KBM-7 (cell line): Measurements from ENCODE around the gene PPFIBP1.
"Not testable (repeated sequence)": the region's sequence is repeated elsewhere in the genome, so short reads cannot be mapped to it uniquely, and the experiment has no call there.

Source experiments
- DNase-seq: peaks from one replicate; pipeline ENCODE4 v3.0.0-alpha.2; 2015
- in situ Hi-C: fragments of 300-500 bp; cut with MboI; formaldehyde crosslinking; loops from 2 replicates; pipeline ENCODE4 v1.14.3; 2020; ENCODE audit warnings: low sequenced_read_pairs, low pct_unique_long_range_greater_than_20kb, mixed read lengths

PPFIBP1 gene

GRCh38 chr12:27710592-27711316 is 186.7 kb downstream of the PPFIBP1 start, which contains the start of gene MRPS35:
Gene MRPS35 (plus strand): TSS chr12:27710832. CDS start chr12:27710844, 12 bp downstream.
- DNase-seq: peak; percentile 92
- in situ Hi-C loops: no loop called here

GRCh38 chr12:27711317-27711682 is 187.3 kb downstream of the PPFIBP1 start:
- in situ Hi-C loops: no loop called here
- DNase-seq: peak; percentile 52

GRCh38 chr12:27711967-27712366 is 188.0 kb downstream of the PPFIBP1 start:
- in situ Hi-C loops: no loop called here
- no peak for DNase-seq

- DNase-seq: no peak
- in situ Hi-C loops: no loop called here
Measured at GRCh38 chr12:27723212-27723611, 199.2 kb downstream of the PPFIBP1 start.

- in situ Hi-C loops: no loop called here
- no peak for DNase-seq
Measured at GRCh38 chr12:27730097-27730588, 206.1 kb downstream of the PPFIBP1 start.

GRCh38 chr12:27732281-27732680 is 208.3 kb downstream of the PPFIBP1 start:
- in situ Hi-C loops: no loop called here
- no peak for DNase-seq

GRCh38 chr12:27733052-27733656 is 209.1 kb downstream of the PPFIBP1 start:
- in situ Hi-C loops: no loop called here
- DNase-seq: peak; percentile 46

- no peak for DNase-seq
- in situ Hi-C loops: no loop called here
Measured at GRCh38 chr12:27733791-27734190, 209.8 kb downstream of the PPFIBP1 start.

GRCh38 chr12:27734321-27734720 is 210.3 kb downstream of the PPFIBP1 start:
- in situ Hi-C loops, DNase-seq: not testable (repeated sequence)

- in situ Hi-C loops: no loop called here
- no peak for DNase-seq
Measured at GRCh38 chr12:27743601-27744000, 219.6 kb downstream of the PPFIBP1 start.
